ENCODE measurements around the gene PSMD3. TPM values are rescaled to one million over a fixed set of nuclear protein-coding genes. Genes with fewer than 3 reads are reported as not detected.
A peak's percentile ranks its signal among the peaks of the same experiment; 100 is the strongest.

The PSMD3 gene
- total RNA-seq, 4 donors from 2014 or later: 64.7 to 109 (median 72.1) TPM

- WGBS, 2 donors: 77 to 81% methylated on average over 6 to 8 of the region's 8 CpGs
- peaks cover 5 to 74% (median 24%) of the 10 kb centered on the region in 3 donors for H3K36me3 ChIP-seq
- DNase-seq (ENCODE audit: low spot score in 2 of 2): no peak
- TF ChIP-seq EP300 (IDR thresholded peaks at IDR 0.05) (no peak), POLR2A (IDR thresholded peaks at IDR 0.05) (no peak), CTCF (IDR thresholded peaks at IDR 0.05) (no peak)
- H3K4me3 ChIP-seq: no peak overlapping the region
- H3K9me3 ChIP-seq: no peaks in the 10 kb centered on the region
- no peak overlapping the region for H3K27ac ChIP-seq
- H3K4me1 ChIP-seq: peaks cover 0 to 16% (median 6%) of the 10 kb centered on the region in 4 donors
- H3K27me3 ChIP-seq: no peaks in the 10 kb centered on the region
These were observed 54.0 kb downstream of the PSMD3 start for GRCh38 chr17:40034426-40035161.

- Histone ChIP-seq H3K27ac (no peak overlapping the region), H3K36me3 (peaks cover 5 to 69% (median 20%) of the 10 kb centered on the region in 3 donors), H3K4me1 (peaks cover 0 to 17% (median 6%) of the 10 kb centered on the region in 4 donors), H3K9me3 (no peaks in the 10 kb centered on the region), H3K4me3 (no peak overlapping the region), H3K27me3 (no peaks in the 10 kb centered on the region)
- WGBS, 2 donors: 17 to 35% methylated on average over 2 to 11 of the region's 12 CpGs
- TF ChIP-seq EP300 (IDR thresholded peaks at IDR 0.05) (no peak), POLR2A (IDR thresholded peaks at IDR 0.05) (no peak), CTCF (IDR thresholded peaks at IDR 0.05) (peak in 3 of 5 experiments; percentile 15 to 21 (median 17))
- DNase-seq (ENCODE audit: low spot score in 2 of 2): no peak
These were observed 54.6 kb downstream of the PSMD3 start for GRCh38 chr17:40035162-40035559.

GRCh38 chr17:40038882-40039513 lies 58.4 kb downstream of the PSMD3 start:
- Histone ChIP-seq H3K36me3 (peaks cover 0 to 49% (median 3%) of the 10 kb centered on the region in 3 donors), H3K27ac (peak overlapping the region; percentile 53 to 90 (median 72)), H3K27me3 (no peaks in the 10 kb centered on the region), H3K4me3 (no peak overlapping the region), H3K9me3 (no peaks in the 10 kb centered on the region), H3K4me1 (peaks cover 0 to 17% (median 6%) of the 10 kb centered on the region in 4 donors)
- 15 to 23% methylated on average over 11 of the region's 11 CpGs for WGBS, 2 donors
- DNase-seq (ENCODE audit: low spot score in 2 of 2): peak; percentile 61 to 77
- peak; percentile 29 to 63 for TF ChIP-seq EP300 (IDR thresholded peaks at IDR 0.05)
- TF ChIP-seq CTCF (IDR thresholded peaks at IDR 0.05): peak; percentile 54 to 85 (median 71)
- no peak for TF ChIP-seq POLR2A (IDR thresholded peaks at IDR 0.05)

- Histone ChIP-seq H3K27me3 (no peaks in the 10 kb centered on the region), H3K4me1 (peaks cover 0 to 17% (median 6%) of the 10 kb centered on the region in 4 donors), H3K4me3 (no peak overlapping the region), H3K27ac (no peak overlapping the region), H3K9me3 (no peaks in the 10 kb centered on the region), H3K36me3 (peaks cover 0 to 47% (median 0%) of the 10 kb centered on the region in 3 donors)
- DNase-seq (ENCODE audit: low spot score in 2 of 2): no peak
- no peak for TF ChIP-seq EP300 (IDR thresholded peaks at IDR 0.05)
- no peak for TF ChIP-seq CTCF (IDR thresholded peaks at IDR 0.05)
- no peak for TF ChIP-seq POLR2A (IDR thresholded peaks at IDR 0.05)
- 87 to 92% methylated on average over 2 of the region's 2 CpGs for WGBS, 2 donors
These were observed 60.6 kb downstream of the PSMD3 start for GRCh38 chr17:40041196-40041595.

Small RNA genes lying within 50 kb of the gene (small RNA-seq; reads per million reads assigned to genes)
- gene SNORD124: 896 reads per million, percentile 98 among the genes with 10 or more reads in this experiment

Other genes with a start within 250 kb of the PSMD3 start
- gene GRB7, start 242.9 kb upstream of the PSMD3 start, total RNA-seq: under 1 TPM in 3 of 4 donors, not detected in 1; 0.21 to 0.39 (median 0.30) TPM
- 1 to 10 TPM in 2 of 4 donors, under 1 TPM in 2; 0.30 to 1.9 (median 1.0) TPM for gene IKZF3, start 116.5 kb upstream of the PSMD3 start, total RNA-seq
- gene ZPBP2, start 112.6 kb upstream of the PSMD3 start, total RNA-seq: not detected
- gene GSDMB, start 62.2 kb upstream of the PSMD3 start, total RNA-seq: 10 to 100 TPM in 3 of 4 donors, 1 to 10 TPM in 1; 8.1 to 21.2 (median 16.8) TPM
- 10 to 100 TPM; 45.7 to 88.2 (median 72.3) TPM for gene ORMDL3, start 53.2 kb upstream of the PSMD3 start, total RNA-seq
- gene LRRC3C, start 53.1 kb upstream of the PSMD3 start, total RNA-seq: not detected
- gene GSDMA, start 17.8 kb upstream of the PSMD3 start, total RNA-seq: under 1 TPM in 1 of 4 donors, not detected in 3; 0.20 TPM
- gene CSF3, start 34.6 kb downstream of the PSMD3 start, total RNA-seq: 1 to 10 TPM in 1 of 4 donors, under 1 TPM in 1, not detected in 2; 0.59 to 2.1 TPM
- gene MED24, start 73.6 kb downstream of the PSMD3 start, total RNA-seq: 100 to 1,000 TPM in 2 of 4 donors, 10 to 100 TPM in 2; 55.1 to 146 (median 84.6) TPM
- gene THRA, start 82.2 kb downstream of the PSMD3 start, total RNA-seq: 10 to 100 TPM; 65.4 to 86.1 (median 78.4) TPM
- gene NR1D1, start 119.8 kb downstream of the PSMD3 start, total RNA-seq: 10 to 100 TPM; 16.8 to 48.2 (median 21.0) TPM
- gene MSL1, start 141.2 kb downstream of the PSMD3 start, total RNA-seq: 100 to 1,000 TPM in 3 of 4 donors, 10 to 100 TPM in 1; 78.0 to 113 (median 107) TPM
- gene CASC3, start 159.7 kb downstream of the PSMD3 start, total RNA-seq: 100 to 1,000 TPM in 1 of 4 donors, 10 to 100 TPM in 3; 85.2 to 122 (median 93.4) TPM
- 10 to 100 TPM in 1 of 4 donors, 1 to 10 TPM in 3; 4.8 to 30.0 (median 6.9) TPM for gene RAPGEFL1, start 196.7 kb downstream of the PSMD3 start, total RNA-seq
- gene WIPF2, start 238.5 kb downstream of the PSMD3 start, total RNA-seq: 10 to 100 TPM in 2 of 4 donors, 1 to 10 TPM in 2; 7.7 to 11.1 (median 9.5) TPM